HG03139 (cell line): ENCODE results near the gene CHD1L.
"Not testable (repeated sequence)": the region's sequence is repeated elsewhere in the genome, so short reads cannot be mapped to it uniquely, and the experiment has no call there.

ENCODE experiments used
- ATAC-seq: cut with Tn5 transposase; IDR thresholded peaks from one replicate; pipeline ENCODE4 v1.9.1; 2021; ENCODE audit not compliant: unreplicated experiment

CHD1L gene

GRCh38 chr1:147231032-147231431 is 11.5 kb upstream of the CHD1L start:
- not testable (repeated sequence) for ATAC-seq

- ATAC-seq, result not testable (repeated sequence)
These were observed 8.6 kb upstream of the CHD1L start for GRCh38 chr1:147233903-147234302.

- no peak for ATAC-seq
These were observed 6.7 kb upstream of the CHD1L start for GRCh38 chr1:147235822-147236221.

GRCh38 chr1:147236448-147236847 is 6.0 kb upstream of the CHD1L start:
- ATAC-seq, result no peak

- ATAC-seq, result no peak
These were observed 5.3 kb upstream of the CHD1L start for GRCh38 chr1:147236959-147237791.

- no peak for ATAC-seq
These were observed 4.2 kb upstream of the CHD1L start for GRCh38 chr1:147238053-147238902.

GRCh38 chr1:147238925-147239820 is 3.3 kb upstream of the CHD1L start:
- ATAC-seq, result no peak

GRCh38 chr1:147240131-147240721 is 2.3 kb upstream of the CHD1L start:
- not testable (repeated sequence) for ATAC-seq

GRCh38 chr1:147241934-147242448 is 493 bp upstream of the CHD1L start:
- ATAC-seq, result no peak

- ATAC-seq, result no peak
These were observed 773 bp downstream of the CHD1L start for GRCh38 chr1:147243228-147243685.

GRCh38 chr1:147243841-147244240 is 1.4 kb downstream of the CHD1L start:
- ATAC-seq, result no peak

GRCh38 chr1:147245129-147245528 is 2.6 kb downstream of the CHD1L start:
- ATAC-seq, result no peak

- no peak for ATAC-seq
These were observed 3.1 kb downstream of the CHD1L start for GRCh38 chr1:147245586-147246021.

GRCh38 chr1:147246044-147246690 is 3.7 kb downstream of the CHD1L start:
- no peak for ATAC-seq

- ATAC-seq, result no peak
These were observed 4.6 kb downstream of the CHD1L start for GRCh38 chr1:147246910-147247655.

- ATAC-seq, result no peak
These were observed 5.3 kb downstream of the CHD1L start for GRCh38 chr1:147247656-147248238.

GRCh38 chr1:147252540-147252939 is 10.1 kb downstream of the CHD1L start:
- ATAC-seq, result no peak

GRCh38 chr1:147260956-147261355 is 18.5 kb downstream of the CHD1L start:
- ATAC-seq, result no peak
